A549 treated with RU486 at 1 μM for 4 hours (cell line): Measurements from ENCODE around the gene PORCN. TPM values are rescaled to one million over a fixed set of nuclear protein-coding genes. Genes with fewer than 3 reads are reported as not detected.

Experiments
- total RNA-seq: library from RNA; stranded (reverse); fragments of 200-300 nt; extraction: Qiagen RNA extraction; gene quantifications from 5 replicates; pipeline ENCODE4 v1.2.3, GENCODE V29; 2022; ENCODE audit warnings: low read depth

PORCN gene
- total RNA-seq: 13.8 to 17.4 TPM (median 15.7 TPM) in 5 replicates

DNA sequence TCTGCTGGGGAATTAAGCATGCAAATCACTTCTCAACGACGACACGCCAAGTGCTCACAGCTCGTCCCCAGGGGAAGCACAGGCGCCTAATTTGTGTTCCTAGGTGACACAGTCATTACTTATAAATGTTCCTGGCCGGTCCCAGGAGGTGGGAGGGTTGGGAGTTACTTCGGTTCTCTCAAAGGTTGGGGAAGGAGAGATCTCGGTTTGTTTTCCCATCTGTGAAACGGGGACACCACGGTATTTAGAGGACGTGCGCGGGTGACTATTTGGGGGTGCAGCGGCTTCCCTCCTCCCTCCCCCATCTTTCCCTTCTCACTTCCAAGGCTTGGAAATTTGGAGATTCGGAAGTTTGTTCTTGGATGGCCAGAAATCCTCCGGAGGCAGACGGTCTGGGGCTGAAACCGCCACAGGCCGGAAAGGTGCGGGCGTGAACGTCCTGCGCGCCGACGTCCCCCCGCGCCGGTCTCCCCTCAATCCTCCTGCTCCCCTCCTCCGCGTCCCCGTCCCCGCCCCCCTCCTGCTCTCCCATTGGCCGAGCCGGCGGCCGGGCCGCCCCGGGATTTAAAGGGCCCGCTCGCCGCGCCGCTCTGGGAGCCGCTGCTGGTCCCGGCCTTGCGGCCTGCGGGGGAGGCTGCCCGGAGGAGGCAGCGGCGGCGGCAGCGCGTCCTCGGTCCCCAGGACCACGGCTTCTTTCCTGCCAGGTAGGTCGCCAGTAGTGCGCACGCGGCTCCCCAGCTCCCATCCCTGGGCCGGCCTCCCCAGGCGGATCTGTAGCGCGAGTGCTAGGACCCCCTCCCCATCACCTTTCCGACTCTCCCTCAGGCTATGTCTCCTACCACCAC is at the start of gene PORCN:
Gene PORCN, plus strand, starts transcription at position 593 of the 845 bp plus-strand sequence. CDS start 829 bp downstream, outside the sequence.

GRCh38 chrX:48470110-48470832 is 38.5 kb upstream of the PORCN start, which contains the start of gene SLC38A5:
SLC38A5 (minus strand) TSS chrX:48470260; CDS start chrX:48467924, 2,336 bp downstream.

DNA sequence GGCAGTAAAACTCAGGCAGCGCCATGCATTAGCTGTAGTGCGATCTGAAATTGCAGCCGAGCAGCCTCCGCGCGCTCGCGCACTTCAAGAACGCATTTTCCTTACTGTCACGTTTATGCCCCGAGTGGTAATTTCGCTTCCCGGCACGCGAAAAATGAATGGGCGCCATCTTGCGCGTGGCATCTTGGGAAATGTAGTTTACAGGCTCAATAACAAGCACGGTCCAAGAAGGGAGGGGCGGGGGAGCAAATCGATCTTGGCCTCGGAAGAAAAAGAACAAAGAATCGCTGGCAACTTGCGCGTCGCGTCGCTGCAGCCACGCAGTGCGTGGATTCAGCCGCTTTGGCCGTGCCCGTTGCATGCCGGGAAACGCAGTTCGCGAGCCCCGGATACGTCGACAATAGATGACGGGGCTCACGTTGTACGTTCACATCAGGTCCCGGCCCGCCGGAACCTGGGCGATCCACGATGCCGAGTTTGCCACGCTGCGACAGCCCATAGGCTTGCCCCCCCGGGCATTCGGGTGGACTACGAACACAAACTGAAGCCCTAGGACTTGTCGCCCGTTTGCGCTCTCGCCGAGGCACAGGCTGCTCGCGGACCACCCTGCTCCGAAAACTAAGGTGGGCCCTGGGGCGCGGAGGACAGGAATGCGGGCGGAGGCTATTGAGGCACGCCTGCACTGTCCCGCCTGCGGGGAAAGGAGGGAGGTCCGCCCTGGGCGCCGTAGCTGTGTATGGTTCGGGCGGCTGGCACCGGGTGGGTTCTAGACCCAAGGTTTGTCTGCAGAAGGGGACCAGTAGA is 32.8 kb upstream of the PORCN start, which contains the start of gene FTSJ1:
Gene FTSJ1, plus strand, starts transcription at position 426 of the 804 bp plus-strand sequence. CDS start 1,849 bp downstream, outside the sequence.

GRCh38 chrX:48521353-48522243 is 12.8 kb downstream of the PORCN start, which contains the start of gene EBP:
EBP (plus strand) TSS chrX:48521808; CDS start chrX:48523772, 1,964 bp downstream.

DNA sequence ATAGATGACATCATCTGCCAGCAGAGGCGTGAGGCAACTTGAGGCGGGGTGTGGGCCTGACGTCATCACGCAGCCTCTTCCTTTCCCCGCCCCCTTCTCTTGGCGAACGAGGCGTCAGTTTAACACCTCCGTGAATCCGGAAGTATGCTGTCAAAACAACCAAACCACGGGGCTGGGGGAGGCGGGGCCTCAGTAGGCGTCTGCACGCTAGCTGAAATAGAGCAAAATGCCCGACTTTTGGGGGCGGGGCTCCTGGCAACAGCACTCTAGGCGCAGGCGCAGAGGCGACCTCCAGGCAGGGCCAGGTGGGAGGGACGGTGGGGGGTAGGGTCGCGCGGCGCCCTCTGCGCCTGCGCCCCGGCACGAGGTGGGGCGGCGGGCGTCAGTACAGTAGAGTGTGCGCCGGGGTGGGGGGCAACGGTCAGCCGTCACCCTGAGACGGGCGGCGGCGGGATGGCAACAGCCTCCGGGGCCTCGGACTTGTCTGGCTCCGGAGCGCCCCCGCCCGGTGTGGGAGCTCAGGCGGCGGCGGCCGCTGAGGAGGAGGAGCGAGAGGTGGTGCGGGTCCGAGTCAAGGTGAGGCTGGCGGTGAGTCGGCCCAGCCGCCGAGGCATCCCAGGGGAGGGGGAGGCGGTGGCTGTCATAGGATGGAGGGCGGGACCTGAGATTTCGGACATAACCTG is 30.7 kb downstream of the PORCN start, which contains the start of gene TBC1D25:
Gene TBC1D25, plus strand, starts transcription at position 370 of the 683 bp plus-strand sequence. Its CDS starts 84 bp downstream, at position 454.

Other genes starting within 250 kb of the PORCN start
- not detected in 5 replicates for gene SSX3, start 152.3 kb upstream of the PORCN start, total RNA-seq
- not detected in 5 replicates for gene SSX4, start 125.5 kb upstream of the PORCN start, total RNA-seq
- not detected in 5 replicates for gene SSX4B, start 97.0 kb upstream of the PORCN start, total RNA-seq
- gene SLC38A5, start 38.7 kb upstream of the PORCN start, total RNA-seq: 0.10 to 0.79 TPM (median 0.25 TPM) in 4 of 5 replicates, not detected in the other
- 65.7 to 71.0 TPM (median 67.6 TPM) in 5 replicates for gene FTSJ1, start 32.8 kb upstream of the PORCN start, total RNA-seq
- 111 to 157 TPM (median 145 TPM) in 5 replicates for gene EBP, start 12.8 kb downstream of the PORCN start, total RNA-seq
- 9.3 to 11.1 TPM (median 10.6 TPM) in 5 replicates for gene TBC1D25, start 30.7 kb downstream of the PORCN start, total RNA-seq
- gene RBM3, start 65.5 kb downstream of the PORCN start, total RNA-seq: 305 to 526 TPM (median 363 TPM) in 5 replicates
- 49.7 to 77.7 TPM (median 74.4 TPM) in 5 replicates for gene WDR13, start 88.5 kb downstream of the PORCN start, total RNA-seq
- gene WAS, start 174.8 kb downstream of the PORCN start, total RNA-seq: 0.20 to 0.54 TPM (median 0.32 TPM) in 4 of 5 replicates, not detected in the other
- gene SUV39H1, start 187.7 kb downstream of the PORCN start, total RNA-seq: 16.8 to 22.3 TPM (median 22.0 TPM) in 5 replicates